Choroid plexus epithelial cell (primary cell): ENCODE results near the gene PDGFB.

Experiments
- DNase-seq: peaks from one replicate; pipeline ENCODE4 v3.0.0-alpha.2; 2010; ENCODE audit warnings: low read depth
- H3K4me3 ChIP-seq: 2 replicates; pipeline ENCODE4 v1.5.1; 2011; ENCODE audit warnings: low read depth, mild to moderate bottlenecking, control low read depth, low read length, moderate library complexity
- CTCF ChIP-seq: conservative IDR thresholded peaks from 2 replicates; pipeline ENCODE4 v1.5.1; 2011; ENCODE audit warnings: low read depth, mild to moderate bottlenecking, control low read depth, inconsistent platforms, low read length, moderate library complexity

The PDGFB gene

DNA sequence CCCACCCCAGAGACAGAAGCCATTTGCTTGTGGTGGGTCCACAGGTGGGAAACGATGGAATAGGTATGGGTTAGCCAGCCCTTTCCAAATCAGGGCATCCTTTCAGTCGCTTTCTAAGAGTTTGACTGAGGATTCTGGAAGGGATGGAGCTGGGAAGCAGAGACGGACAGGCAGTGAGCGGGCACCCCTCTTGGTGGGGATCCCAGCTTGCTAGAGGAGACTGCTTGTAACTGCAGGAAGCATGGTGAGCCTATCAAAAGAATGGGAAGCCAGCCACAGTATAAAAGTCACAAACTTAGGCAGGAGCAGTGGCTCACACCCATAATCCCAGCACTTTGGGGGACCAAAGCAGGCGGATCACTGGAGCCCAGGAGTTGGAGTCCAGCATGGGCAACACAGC lies 6.1 kb upstream of the PDGFB start:
- DNase-seq, result no peak
- no peak for TF ChIP-seq CTCF
- no peak overlapping the region for H3K4me3 ChIP-seq

DNA sequence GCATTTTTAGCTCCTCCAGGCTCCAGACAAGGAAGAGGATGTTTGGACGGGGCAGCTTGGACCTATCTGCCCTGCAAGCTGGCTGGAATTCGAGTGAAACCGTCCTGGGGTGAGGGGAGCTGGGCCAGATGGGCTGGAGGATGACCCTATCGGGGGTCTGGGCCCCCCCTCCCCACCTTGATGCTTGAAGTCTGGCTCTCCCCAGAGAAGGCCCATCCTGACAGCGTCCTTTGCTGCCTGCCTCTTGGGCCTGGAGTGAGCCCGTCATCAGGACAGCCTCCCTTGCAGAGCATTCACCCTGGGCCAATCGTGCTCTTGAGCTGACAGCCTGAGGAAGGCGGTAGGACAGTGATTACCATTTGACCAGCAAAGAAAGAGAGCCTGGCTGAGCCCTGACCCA lies 5.3 kb upstream of the PDGFB start:
- H3K4me3 ChIP-seq, result no peak overlapping the region
- no peak for DNase-seq
- no peak for TF ChIP-seq CTCF

DNA sequence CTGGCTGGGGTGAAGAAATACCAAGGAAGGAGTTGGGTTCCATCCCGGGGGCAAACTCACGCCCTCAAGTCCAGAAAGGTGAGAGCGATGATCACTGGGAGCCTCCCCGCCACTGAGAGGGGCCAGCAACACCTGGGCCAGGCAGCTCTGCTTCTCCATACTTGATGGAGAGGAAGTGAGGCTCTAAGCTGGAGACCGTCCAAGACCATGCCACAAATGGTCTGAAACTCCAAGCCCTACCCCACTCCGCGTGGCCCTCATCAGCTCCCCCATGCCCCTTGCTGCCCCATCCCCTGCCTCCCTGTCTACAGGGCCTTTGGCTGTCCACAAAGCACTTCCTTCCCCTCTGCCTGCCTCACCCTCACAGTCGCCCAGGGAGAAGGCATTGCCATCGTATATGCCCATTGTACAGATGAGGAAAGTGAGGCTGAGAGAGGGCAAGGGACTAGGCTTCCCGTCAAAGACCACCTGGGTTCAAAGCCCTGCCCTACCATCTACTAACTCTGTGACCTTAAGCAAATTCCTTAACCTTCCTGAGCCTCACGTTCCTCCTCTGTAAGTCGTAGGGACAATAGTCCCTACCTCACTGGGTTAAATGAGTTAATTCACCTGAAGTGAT lies 4.4 kb upstream of the PDGFB start:
- no peak overlapping the region for H3K4me3 ChIP-seq
- TF ChIP-seq CTCF, result no peak
- no peak for DNase-seq

- DNase-seq, result no peak
- H3K4me3 ChIP-seq, result no peak overlapping the region
- no peak for TF ChIP-seq CTCF
Measured at GRCh38 chr22:39248254-39248653, 3.5 kb upstream of the PDGFB start.

- TF ChIP-seq CTCF, result no peak
- no peak for DNase-seq
- H3K4me3 ChIP-seq, result no peak overlapping the region
Measured at GRCh38 chr22:39247361-39247760, 2.6 kb upstream of the PDGFB start.

DNA sequence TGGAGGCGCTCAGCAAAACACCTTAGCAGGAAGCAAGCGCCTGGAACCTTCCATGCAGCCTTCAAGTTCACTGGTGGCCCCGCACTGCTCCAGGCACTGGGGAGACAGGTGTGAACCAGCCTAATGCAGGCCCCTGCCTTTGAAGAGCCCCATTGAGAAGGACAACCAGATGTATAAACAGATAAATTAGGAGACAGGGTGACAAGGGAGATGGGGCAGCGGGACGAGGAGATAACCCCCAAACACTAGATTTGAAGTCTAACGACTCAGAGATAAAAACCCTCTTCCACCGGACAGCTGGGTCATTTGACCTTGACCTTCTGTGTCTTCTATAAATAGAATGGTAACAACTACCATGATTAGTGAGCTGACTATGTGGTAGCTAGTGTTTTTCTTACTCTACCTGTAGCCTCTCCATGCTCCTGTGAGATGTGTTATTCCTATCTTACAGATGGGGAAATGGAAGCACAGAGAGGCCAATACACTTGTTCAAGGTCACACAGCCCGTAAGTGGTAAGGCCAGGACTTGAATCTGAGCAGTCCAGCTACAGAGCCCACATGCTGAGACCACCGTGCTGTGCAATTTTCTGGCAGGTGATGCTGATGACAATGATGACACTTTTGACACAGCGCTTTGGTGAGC lies 2.0 kb upstream of the PDGFB start:
- DNase-seq, result no peak
- H3K4me3 ChIP-seq, result no peak overlapping the region
- no peak for TF ChIP-seq CTCF

- TF ChIP-seq CTCF, result no peak
- H3K4me3 ChIP-seq, result no peak overlapping the region
Measured at GRCh38 chr22:39246217-39246616, 1.4 kb upstream of the PDGFB start.

More at GRCh38 chr22:39246217-39246616, 1.4 kb upstream of the PDGFB start:
- DNase-seq, result no peak
